HG02885 (cell line): Measurements from ENCODE around the gene NACAD.
A peak's percentile ranks its signal among the peaks of the same experiment; 100 is the strongest.
"Not testable (repeated sequence)": the region's sequence is repeated elsewhere in the genome, so short reads cannot be mapped to it uniquely, and the experiment has no call there.

ENCODE experiments used
- ATAC-seq: cut with Tn5 transposase; IDR thresholded peaks from one replicate; pipeline ENCODE4 v1.9.1; 2021; ENCODE audit warnings: mild to moderate bottlenecking; ENCODE audit not compliant: unreplicated experiment, poor library complexity

The NACAD gene

DNA sequence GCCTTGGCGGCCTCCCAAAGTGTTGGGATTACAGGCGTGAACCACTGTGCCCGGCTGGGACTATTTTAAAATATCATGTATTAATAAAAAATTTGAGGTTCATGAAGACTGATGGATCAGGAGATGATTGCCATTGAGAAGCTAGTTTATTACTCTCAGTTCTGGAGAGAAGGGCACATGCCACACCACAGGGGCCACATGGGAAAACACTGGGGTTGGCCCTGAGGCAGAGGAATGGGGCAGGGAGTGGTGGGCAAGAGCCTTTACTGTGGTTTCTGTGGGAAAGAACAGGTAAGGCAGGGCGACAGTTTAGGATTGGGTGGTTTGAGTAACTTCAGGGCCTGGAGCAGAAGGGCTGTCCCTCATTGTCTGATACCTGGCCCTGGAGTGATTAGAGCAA, 29.5 kb upstream of the NACAD start:
- ATAC-seq, result no peak

DNA sequence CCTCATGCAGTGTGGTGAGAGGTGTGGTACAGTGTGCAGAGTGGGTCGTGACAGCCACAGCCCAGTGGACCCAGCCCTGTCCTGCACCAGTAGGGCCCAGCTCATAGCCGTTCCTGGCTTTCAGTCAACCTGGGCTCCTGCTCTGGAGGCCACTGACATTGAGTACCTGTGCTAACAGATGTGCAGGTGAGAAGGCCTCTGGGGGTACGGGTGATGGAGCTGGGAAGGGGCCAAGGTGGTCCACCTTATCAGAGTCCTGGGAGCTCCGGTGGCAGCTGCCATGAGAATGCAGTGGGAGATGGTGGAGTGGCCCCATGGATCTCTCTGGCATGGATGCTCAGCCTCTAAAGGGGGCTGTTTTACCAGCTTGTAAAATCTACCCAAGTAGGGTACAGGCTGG, 28.8 kb upstream of the NACAD start:
- no peak for ATAC-seq

DNA sequence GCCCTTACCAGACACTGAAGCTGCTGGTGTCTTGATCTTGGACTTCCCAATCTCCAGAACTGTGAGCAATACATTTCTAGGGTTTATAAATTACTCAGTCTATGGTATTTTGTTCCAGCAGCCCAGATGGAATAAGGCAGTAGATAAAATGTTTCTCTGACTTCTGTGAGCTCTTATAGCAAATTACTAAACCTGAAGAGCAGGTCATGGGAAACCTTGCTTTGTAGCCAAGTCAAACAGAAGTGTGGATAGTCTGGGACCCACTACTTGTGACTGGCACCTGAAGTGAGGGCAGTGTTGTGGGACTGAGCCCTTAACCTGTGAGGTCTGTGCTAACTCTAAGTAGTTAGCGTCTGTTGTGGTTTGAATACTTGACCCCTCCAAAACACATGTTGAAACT, 27.3 kb upstream of the NACAD start:
- no peak for ATAC-seq

DNA sequence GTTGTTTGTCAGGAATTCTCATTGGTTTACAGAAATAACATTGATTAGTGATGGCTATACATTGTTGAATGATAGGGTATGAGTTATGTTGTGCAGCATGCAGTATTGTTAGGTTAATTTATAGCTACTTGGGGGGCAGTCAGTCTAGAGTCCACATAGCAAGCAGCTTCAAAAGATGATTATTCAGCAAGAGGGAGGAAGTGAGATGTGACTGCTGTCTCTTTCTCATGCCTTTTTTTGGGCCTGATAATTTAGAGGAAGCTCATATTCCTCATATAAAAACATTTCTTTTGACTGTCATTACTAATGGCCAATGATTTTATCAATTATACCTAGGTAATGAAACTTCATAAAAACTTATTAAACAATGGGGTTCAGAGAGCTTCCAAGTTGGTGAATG, 26.2 kb upstream of the NACAD start:
- ATAC-seq, result no peak

DNA sequence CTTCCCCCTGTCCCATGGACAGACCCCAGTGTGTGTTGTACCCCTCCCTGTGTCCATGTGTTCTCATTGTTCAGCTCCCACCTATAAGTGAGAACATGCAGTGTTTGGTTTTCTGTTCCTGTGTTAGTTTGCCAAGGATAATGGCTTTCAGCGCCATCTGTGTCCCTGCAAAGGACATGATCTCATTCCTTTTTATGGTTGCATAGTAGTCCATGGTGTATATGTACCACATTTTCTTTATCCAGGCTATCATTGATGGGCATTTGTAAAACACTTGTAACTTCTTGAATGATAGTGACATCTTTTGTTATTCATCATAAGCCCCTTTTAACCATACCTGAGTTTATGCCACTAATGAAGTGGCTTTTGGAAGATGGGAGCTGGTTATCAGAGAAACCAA, 25.5 kb upstream of the NACAD start:
- ATAC-seq, result not testable (repeated sequence)

DNA sequence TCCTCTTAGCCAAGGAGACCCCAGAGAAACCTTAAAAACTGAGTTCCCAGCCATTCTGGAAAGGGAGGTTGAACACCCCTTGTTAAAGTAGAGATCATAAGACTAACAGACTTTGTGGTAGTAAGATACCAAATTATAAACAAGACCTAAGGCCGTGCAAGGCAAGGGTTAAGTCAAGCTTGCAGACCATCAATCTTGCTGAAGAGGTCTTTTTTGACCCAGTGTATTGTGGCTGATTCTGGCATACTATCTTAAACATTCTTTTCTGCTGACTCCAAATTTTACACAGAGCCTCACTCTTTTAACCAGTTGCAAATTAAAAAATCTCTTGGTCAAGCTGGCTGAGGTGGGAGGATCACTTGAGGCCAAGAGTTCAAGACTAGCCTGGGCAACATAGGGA, 23.9 kb upstream of the NACAD start:
- no peak for ATAC-seq

DNA sequence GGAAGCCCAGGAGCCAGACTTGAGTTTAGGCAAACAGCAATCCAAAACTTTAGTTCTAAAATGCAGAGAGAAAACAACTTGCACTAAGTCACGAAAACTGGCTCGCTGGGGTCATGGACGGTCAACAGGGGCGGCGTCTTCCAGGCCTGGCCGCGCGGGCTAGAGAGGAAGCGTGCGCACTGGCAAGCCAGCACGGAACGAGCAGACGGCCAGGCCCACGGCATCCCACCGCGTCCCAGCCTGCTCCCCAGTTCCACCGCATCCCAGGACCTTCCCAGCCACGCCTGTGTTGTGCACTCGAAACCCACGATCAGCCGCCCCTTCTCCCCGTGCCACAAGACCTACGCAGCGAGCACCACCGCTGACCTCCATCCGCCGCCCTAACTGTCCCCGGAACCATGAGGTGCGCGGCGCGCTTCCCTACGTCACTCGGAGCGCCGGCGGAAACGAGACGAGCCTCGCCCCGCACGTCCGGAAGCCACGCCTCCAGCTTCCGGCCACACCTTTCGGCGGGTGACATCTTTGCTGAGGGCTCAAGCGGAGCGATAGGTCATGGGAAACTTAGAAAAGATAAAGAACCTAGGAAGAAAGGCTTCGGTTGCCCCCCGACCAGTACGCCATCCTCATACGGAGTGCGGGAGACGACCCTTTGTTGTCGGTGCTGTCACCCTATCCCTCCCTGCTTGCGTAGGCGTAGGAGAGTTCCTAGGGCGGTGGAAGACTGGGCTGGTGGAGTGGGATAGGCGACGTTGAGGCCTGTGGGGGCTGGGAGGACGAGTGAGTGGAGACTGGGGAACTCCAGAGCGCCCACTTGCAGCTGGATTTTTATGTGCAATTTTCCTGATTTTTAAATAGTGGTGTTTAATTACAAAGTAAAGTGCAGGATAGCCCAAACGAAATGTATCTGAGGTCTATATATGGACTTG, 22.8 kb upstream of the NACAD start, which contains the start of gene TBRG4:
Gene TBRG4 (minus strand): TSS at position 400 of the 926 bp plus-strand sequence. CDS start 2,460 bp downstream, outside the sequence.
- peak; percentile 96 for ATAC-seq

DNA sequence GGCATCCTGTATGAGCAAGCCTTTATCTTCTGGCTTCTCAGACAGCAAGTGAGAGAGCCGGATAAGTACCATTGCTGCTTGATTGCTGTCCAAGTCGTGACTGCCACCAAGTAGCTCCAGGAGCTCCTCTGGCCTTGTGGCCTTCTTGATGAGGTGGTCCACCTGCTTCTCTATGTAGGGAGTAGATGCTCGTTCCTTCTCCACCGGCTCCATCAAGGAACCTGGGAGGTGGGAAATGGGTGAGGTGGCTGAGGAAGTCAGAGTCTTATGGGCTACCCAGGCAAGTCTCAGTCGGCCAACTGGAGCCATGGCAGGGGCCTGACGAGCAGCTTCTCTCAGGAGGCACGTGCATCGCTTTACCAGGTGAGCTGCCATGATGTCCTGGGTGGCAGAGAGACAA, 20.1 kb upstream of the NACAD start:
- no peak for ATAC-seq

DNA sequence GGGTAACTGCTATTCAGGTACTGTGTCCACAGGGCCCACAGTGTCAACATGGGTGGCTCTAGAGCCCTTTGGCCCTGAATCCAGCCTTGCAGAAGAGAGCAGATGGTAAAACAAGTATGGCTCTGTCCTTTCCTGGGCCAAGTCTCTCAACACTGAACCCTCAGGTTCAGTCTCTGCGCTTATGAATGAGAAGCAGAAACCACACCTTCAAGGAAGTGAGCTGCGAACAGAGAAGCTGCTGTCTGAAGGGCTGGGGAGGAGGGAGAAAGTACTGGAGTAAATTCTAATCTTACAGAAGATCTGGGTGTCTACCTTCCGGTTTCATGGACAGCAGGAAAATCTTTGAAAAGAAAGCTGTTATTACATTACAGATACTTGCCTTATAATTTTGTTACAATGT, 18.6 kb upstream of the NACAD start:
- ATAC-seq, result no peak

DNA sequence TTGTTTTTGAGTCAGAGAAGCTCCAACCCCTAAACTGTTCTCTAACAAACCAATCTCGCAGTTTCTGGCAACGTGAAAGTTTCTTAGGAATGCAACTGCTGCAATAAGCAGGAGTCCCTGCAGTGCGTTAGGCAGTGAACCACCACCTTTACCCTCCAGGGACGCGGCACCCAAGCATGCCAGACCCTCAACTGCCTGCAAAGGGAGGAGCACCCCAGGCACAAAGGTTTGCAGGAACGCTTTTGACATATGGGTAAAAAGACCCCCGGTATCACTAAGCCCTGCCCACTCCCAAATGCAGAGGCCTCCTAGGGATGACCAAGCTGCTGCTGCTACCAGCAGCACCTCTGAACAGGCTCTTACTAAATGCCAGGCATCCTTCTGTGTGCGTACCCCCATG, 18.1 kb upstream of the NACAD start:
- ATAC-seq, result no peak

DNA sequence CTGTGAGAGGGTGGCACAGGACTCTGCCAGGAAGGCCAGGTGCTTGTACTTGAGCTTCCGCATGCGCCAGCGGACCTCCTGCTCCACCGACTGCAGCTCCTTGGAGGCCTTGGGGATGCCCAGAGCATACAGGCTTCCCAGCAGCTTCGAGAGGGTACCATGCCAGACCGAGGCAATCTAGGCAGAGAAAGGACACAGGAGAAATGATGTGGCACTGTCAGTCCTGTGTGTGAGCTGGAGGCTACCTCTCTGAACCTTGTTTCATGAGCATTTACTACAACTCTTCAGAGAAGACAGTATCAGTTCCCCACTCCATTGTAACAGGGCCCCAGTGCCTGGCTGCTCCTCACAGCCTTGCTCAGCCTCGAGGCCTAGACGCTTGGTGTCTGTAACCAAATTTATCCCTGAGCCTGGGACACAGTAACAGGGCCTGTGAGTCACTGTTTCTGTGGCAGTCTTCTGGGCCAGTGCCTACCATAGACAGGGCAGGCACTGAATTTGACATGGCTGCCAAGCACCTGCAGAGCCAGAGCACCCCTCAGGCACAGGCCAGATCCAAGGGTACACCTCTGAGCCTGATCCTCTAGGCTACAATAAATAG, 16.9 kb upstream of the NACAD start:
- ATAC-seq, result no peak

DNA sequence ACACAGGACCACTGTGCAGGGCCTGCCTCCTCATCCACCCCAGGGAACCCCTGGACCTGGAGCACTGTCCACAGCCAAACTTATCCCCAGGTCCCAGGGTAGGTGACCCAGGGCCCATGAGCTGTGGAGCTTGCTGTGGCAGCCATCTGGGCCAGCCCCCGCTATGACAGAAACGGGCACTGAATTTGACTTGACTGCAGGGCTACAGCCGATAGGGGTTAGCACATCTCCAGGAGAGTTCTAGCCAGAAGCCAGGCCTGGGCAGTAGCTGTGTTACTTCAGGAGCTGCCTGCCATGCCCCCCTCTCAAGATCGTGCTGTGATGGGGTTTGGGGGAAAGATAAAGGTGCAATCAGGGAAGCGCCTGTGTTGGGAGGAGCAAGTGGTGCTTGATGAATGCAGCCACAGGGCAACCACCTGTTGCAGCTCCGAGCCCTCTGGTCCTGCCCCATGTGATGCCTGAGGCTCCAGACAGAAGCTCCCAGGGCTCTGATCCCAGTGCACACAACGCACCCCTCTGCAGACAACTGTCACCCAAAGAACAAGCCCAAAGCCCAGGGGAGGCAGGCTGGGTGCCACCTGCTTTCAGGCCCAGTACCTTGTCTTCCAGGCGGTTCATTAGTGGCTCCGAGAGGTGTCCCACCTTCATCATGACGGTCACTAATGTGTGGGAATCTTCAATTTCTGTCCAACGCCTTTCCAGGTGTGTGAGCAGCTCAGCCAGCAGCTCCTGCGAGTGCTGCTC, 16.2 kb upstream of the NACAD start:
- ATAC-seq, result no peak

DNA sequence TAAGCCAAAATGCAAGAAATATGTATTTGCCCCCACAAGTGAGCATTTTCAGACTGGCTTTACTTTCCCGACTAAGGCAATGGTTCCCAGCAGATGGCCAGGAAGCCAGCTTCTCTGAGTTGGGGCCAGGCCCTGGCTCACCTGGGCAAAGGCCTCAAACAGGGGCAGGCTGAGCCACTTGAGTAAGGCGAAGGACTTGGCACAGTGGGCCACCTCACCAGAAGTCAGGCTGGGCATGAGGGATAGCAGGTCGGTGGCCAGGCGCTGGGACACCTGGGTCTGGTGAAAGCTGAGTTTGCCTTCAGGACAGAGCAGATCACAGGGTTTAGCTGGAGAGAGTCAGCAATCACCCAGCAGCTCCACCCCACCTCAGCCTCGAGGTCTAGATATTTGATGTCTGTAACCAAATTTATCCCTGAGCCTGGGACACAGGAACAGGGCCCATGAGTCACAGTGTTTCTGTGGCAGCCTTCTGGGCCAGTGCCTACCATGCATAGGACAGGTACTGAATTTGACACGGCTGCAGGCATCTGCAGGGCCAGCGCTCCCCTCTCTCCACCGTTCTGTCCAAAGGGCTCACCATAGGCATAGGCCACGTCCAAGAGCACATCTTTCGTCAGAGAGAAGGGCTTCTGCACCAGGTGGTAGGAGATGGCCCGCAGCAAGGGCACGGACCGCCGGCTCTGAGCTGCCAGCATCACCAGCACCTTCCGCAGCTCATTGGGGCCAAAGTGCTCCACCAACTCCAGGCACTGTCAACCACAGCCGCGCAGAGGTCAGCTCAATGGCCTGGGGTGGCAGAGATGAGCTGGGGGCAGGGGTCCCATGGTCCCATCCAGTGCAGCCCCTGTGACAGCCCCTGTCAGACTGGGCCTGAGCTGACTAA, 15.4 kb upstream of the NACAD start:
- no peak for ATAC-seq

DNA sequence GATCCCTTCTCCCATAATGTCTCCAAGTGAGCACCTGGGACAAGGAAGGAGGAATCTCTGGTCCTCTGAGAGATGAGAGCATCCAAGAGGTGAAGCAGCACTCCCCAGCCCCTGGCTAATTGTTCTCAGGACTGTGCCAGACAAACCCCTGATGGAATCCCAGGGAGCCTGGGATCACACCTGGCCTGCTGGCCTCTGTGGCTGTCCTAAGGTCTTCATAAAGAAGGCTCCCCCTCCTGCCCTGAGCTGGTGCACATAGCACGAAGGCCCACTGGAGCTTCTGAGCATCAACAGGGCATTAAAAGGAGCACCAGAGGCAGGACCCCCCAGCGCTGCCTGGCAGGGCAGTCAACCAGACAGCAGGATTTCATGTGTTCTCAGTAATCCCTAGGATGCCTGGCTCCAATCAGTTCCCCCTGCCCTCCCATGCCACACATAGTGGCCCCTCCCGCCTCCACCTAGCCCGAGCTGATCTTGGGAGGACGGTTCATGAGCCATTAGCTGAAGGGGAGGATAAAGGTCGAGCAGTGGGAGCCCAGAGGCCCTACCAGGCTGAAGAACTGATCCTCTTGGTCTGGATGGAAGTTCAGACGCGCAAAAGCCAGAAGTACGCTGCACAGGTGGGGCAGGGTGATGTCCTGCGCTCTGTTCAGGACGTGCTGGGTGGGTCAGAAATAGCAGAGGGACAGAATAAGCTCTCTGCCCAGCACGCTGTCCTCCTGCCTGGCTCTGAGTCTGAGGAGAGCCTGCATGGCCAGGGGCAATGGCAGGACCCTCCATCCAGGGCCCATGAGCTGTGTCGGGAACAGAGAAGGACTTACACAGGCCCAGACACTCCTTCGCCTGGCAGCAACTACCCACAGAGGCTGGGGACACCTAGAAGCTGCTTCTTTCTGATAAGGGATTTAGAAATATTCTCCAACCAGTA, 14.3 kb upstream of the NACAD start:
- ATAC-seq, result no peak

DNA sequence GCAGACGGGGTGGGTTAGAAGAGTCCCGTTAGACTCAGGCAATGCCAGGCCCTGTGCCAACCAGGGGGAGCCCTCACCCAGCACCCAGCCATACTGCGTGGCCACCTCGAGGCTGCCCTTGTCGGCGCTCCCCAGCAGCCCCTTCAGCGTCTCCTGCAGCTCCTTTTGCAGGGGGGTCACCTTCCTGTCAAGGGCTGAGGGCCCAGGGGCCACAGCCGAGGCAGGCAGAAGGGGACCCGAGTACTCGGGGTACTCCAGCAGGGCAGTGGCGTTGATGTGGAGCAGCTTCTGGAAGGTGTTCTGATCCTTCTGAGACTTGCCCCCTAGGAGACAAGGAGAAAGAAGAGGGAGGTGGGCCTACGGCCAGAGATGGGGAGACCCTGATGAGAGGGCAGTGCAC, 13.0 kb upstream of the NACAD start:
- no peak for ATAC-seq

DNA sequence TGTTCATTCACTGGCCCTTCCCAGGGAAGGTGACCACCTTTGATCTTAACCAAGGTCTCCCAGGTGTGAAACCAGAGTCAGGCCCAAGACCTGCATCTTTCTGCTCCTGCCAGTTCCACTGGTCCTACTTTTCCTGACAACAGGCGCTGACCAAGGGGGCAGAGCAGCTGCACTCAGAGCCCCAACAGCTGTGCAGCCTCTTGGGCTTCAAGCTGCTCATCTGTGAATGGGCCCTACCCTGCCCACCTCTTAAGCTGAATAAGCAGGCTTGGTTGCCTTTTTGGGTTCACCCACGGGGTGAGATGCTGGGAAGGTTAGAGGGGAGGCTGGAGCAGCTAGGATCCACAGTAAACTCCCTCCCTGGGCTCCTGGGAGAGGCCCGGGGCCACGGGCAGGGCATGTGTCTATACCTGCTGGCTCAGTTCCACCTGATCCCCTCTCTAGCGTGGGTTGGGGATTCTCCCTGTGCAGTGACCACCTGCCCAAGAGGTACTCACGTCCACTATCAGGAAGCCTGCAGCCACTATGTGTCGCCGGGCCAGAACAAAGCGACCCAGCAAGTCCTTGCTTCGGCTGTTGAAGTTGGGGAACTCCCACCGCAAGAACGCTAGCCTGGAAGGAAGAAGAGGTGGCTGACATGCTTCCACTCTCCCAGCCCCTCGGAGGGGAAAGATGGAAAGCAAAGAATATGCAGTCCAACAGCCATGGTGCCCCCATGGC, 12.2 kb upstream of the NACAD start:
- ATAC-seq, result no peak

DNA sequence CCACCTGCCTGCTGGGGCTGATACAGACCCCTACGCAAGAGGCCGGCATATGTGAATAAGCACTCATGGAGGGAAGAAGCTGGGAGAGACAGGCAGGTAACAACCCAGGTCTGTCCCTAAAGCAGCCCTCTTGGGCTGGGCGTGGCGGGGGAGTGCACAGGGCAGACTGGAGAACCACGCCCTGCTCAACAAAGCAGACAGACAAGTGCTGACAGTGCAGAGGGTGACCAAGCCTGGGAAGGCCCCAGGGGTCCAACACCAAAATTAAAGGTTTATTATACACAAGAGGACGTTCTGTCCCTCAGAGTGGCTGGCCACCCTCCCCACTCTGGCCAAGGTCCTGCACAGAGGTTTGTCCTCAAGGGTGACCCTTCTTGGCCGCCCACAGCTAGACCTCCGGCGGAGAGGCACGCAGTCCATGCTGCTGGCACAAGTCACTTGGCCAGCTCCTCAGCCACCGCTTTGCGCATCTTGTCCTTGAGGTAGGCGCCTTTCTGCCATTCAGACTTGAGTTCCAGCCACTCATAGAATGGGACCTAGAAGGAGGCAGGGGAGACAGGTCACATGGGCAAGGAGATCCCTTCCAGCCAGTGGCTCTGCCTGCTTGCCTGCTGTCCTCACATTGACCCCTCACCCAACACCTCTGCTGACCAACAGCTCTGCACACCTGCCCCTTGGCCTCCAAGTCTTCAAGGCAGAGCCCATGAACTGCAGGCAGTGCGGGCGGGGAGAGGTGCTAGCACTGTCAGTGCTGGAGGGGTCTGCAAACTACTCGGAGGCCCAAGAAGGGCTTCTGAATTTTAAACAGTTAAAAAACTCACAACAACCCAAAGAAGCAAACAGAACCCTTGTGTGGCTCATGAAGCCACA, 11.4 kb upstream of the NACAD start:
- no peak for ATAC-seq
